Neural cell (in vitro differentiated cells): ENCODE measurements around the gene GNPTG. TPM values are rescaled to one million over a fixed set of nuclear protein-coding genes. Genes with fewer than 3 reads are reported as not detected.

ENCODE experiments used
- H2AFZ ChIP-seq: fragments of 200-600, 300-800 bp; sonication (generic), shearing (Covaris generic); 2 replicates; pipeline ENCODE4 v1.6.0; 2014; ENCODE audit warnings: low read depth, mild to moderate bottlenecking, antibody characterized with exemption, low read length, moderate library complexity
- H3F3A ChIP-seq: fragments of 200-600 bp; shearing (Covaris generic); 2 replicates; pipeline ENCODE4 v1.6.1; 2016; ENCODE audit warnings: mild to moderate bottlenecking, moderate library complexity, mixed read lengths, antibody characterized with exemption, low read length; ENCODE audit not compliant: insufficient read depth, poor library complexity, severe bottlenecking
- H3K27ac ChIP-seq: fragments of 200-600, 300-800 bp; sonication (generic), shearing (Covaris generic); 2 replicates; pipeline ENCODE4 v1.5.1; 2014; ENCODE audit warnings: mild to moderate bottlenecking, low read length, moderate library complexity
- H3K27me3 ChIP-seq: fragments of 300-800, 200-600 bp; sonication (generic), shearing (Covaris generic); 2 replicates; pipeline ENCODE4 v1.6.0; 2014; ENCODE audit warnings: mild to moderate bottlenecking, low read depth, low read length, moderate library complexity; ENCODE audit not compliant: insufficient read depth
- H3K36me3 ChIP-seq: fragments of 300-800, 200-600 bp; sonication (generic), shearing (Covaris generic); 2 replicates; pipeline ENCODE4 v1.5.1; 2014; ENCODE audit warnings: mild to moderate bottlenecking, antibody characterized with exemption, low read length, moderate library complexity; ENCODE audit not compliant: insufficient read depth
- H3K4me2 ChIP-seq: fragments of 300-800, 200-600 bp; sonication (generic), shearing (Covaris generic); 2 replicates; pipeline ENCODE4 v1.6.0; 2014; ENCODE audit warnings: mild to moderate bottlenecking, low read length
- H3K4me3 ChIP-seq: fragments of 300-800, 200-600 bp; sonication (generic), shearing (Covaris generic); 2 replicates; pipeline ENCODE4 v1.5.1; 2014; ENCODE audit warnings: mild to moderate bottlenecking, low read length, moderate library complexity
- H3K79me2 ChIP-seq: fragments of 200-600 bp; shearing (Covaris generic); replicated peaks from 2 replicates; pipeline ENCODE4 v1.6.0; 2014; ENCODE audit warnings: mild to moderate bottlenecking, low read length, moderate library complexity; ENCODE audit not compliant: insufficient read depth
- H3K9ac ChIP-seq: fragments of 300-800, 200-600 bp; sonication (generic), shearing (Covaris generic); 2 replicates; pipeline ENCODE4 v1.6.1; 2016; ENCODE audit warnings: mild to moderate bottlenecking, low read length, mixed read lengths
- H3K9me2 ChIP-seq: fragments of 200-600 bp; shearing (Covaris generic); 2 replicates; pipeline ENCODE4 v1.6.1; 2016; ENCODE audit warnings: mild to moderate bottlenecking, low read length, mixed read lengths; ENCODE audit not compliant: insufficient read depth
- H3K9me3 ChIP-seq: fragments of 200-600, 300-800 bp; sonication (generic), shearing (Covaris generic); 2 replicates; pipeline ENCODE4 v1.6.1; 2016; ENCODE audit warnings: mild to moderate bottlenecking, mixed run types, low read length, moderate library complexity, mixed read lengths
- H4K20me1 ChIP-seq: fragments of 200-600 bp; shearing (Covaris generic); 2 replicates; pipeline ENCODE4 v1.6.1; 2016; ENCODE audit warnings: mild to moderate bottlenecking, mixed run types; ENCODE audit not compliant: insufficient read depth
- CTCF ChIP-seq: fragments of 450-650 bp; IDR thresholded peaks from 2 replicates; pipeline ENCODE4 v1.5.1; 2014; ENCODE audit warnings: antibody characterized with exemption, mild to moderate bottlenecking, moderate library complexity; ENCODE audit not compliant: poor library complexity, severe bottlenecking
- EP300 ChIP-seq: fragments of 450-650 bp; conservative IDR thresholded peaks from 2 replicates; pipeline ENCODE4 v1.6.1; 2014; ENCODE audit warnings: antibody characterized with exemption, mild to moderate bottlenecking, moderate library complexity; ENCODE audit not compliant: poor library complexity, severe bottlenecking
- EZH2 ChIP-seq: fragments of 200-600, 300-800 bp; shearing (Covaris generic), sonication (generic); IDR thresholded peaks from 2 replicates; pipeline ENCODE4 v1.6.1; 2014; ENCODE audit warnings: antibody characterized with exemption, low read length, borderline replicate concordance, mild to moderate bottlenecking; ENCODE audit not compliant: insufficient read depth, poor library complexity, severe bottlenecking
- MXI1 ChIP-seq: fragments of 450-650 bp; conservative IDR thresholded peaks from 2 replicates; pipeline ENCODE4 v1.6.1; 2014; ENCODE audit warnings: antibody characterized with exemption, mild to moderate bottlenecking; ENCODE audit not compliant: poor library complexity, severe bottlenecking
- POLR2AphosphoS5 ChIP-seq: IDR thresholded peaks from 2 replicates; pipeline ENCODE4 v1.6.1; 2012
- RAD21 ChIP-seq: fragments of 450-650 bp; conservative IDR thresholded peaks from 2 replicates; pipeline ENCODE4 v1.6.1; 2014; ENCODE audit warnings: antibody characterized with exemption, mild to moderate bottlenecking, moderate library complexity
- REST ChIP-seq: IDR thresholded peaks from 2 replicates; pipeline ENCODE4 v1.6.1; 2012; ENCODE audit warnings: borderline replicate concordance
- SMC3 ChIP-seq: fragments of 450-650 bp; conservative IDR thresholded peaks from 2 replicates; pipeline ENCODE4 v1.6.1; 2014; ENCODE audit warnings: antibody characterized with exemption, mild to moderate bottlenecking, moderate library complexity; ENCODE audit not compliant: poor library complexity
- TAF1 ChIP-seq: IDR thresholded peaks from 2 replicates; pipeline ENCODE4 v1.6.1; 2012; ENCODE audit warnings: low read depth
- polyA plus RNA-seq: library from polyadenylated mRNA; depleted of rRNA; stranded (reverse); fragments of >200 nt; gene quantifications from 2 replicates; pipeline ENCODE4 v1.2.3, GENCODE V29; 2014

The GNPTG gene
- polyA plus RNA-seq, 1 donor from 2014 or later, result 90.5 TPM

GRCh38 chr16:1338119-1338730, 13.5 kb upstream of the GNPTG start:
- no peaks in the 10 kb centered on the region for H3F3A ChIP-seq
- peaks cover 17% of the 10 kb centered on the region for H3K79me2 ChIP-seq
- no peaks in the 10 kb centered on the region for H3K36me3 ChIP-seq
- H3K27me3 ChIP-seq, result peaks cover 12% of the 10 kb centered on the region
- peak overlapping the region; percentile 76 for H3K4me3 ChIP-seq
- H3K9me2 ChIP-seq, result no peaks in the 10 kb centered on the region
- no peaks in the 10 kb centered on the region for H3K9me3 ChIP-seq
- peak overlapping the region; percentile 70 for H3K4me2 ChIP-seq
- no peaks in the 10 kb centered on the region for H4K20me1 ChIP-seq
- TF ChIP-seq POLR2AphosphoS5 (no peak), CTCF (peak; percentile 21), RAD21 (no peak)
- H3K27ac ChIP-seq, result peak overlapping the region; percentile 91
- H2AFZ ChIP-seq, result no peak overlapping the region
- H3K9ac ChIP-seq, result peak overlapping the region; percentile 74

- Histone ChIP-seq H3K9me2 (no peaks in the 10 kb centered on the region), H2AFZ (no peak overlapping the region), H3F3A (no peaks in the 10 kb centered on the region), H3K79me2 (peaks cover 17% of the 10 kb centered on the region), H3K9ac (peak overlapping the region; percentile 23), H4K20me1 (no peaks in the 10 kb centered on the region), H3K36me3 (no peaks in the 10 kb centered on the region), H3K9me3 (no peaks in the 10 kb centered on the region), H3K27ac (no peak overlapping the region), H3K4me3 (no peak overlapping the region), H3K27me3 (peaks cover 7% of the 10 kb centered on the region), H3K4me2 (no peak overlapping the region)
- no peak for TF ChIP-seq EP300
- TF ChIP-seq EZH2, result no peak
- TF ChIP-seq REST, result no peak
- TF ChIP-seq POLR2AphosphoS5, result no peak
- no peak for TF ChIP-seq CTCF
- no peak for TF ChIP-seq SMC3
- TF ChIP-seq RAD21, result no peak
- TF ChIP-seq TAF1, result no peak
- no peak for TF ChIP-seq MXI1
Measured at GRCh38 chr16:1338855-1339675, 12.7 kb upstream of the GNPTG start.
